Glomerular endothelial cell (primary cell): ENCODE measurements around the gene ANO7. TPM values are rescaled to one million over a fixed set of nuclear protein-coding genes. Genes with fewer than 3 reads are reported as not detected.

Experiments
- DNase-seq: peaks from one replicate; pipeline ENCODE4 v3.0.0-alpha.2; 2011; ENCODE audit warnings: low read depth, low spot score; ENCODE audit errors: extremely low read depth
- total RNA-seq: library from RNA; depleted of rRNA; stranded (reverse); fragments of >200 nt; gene quantifications from 2 replicates; pipeline ENCODE4 v1.2.3, GENCODE V29; 2015

Gene ANO7
- total RNA-seq, 1 donor from 2014 or later: 1.4 TPM

GRCh38 chr2:241207151-241207550 lies 18.7 kb downstream of the ANO7 start:
- DNase-seq: no peak

GRCh38 chr2:241207641-241208040 lies 19.2 kb downstream of the ANO7 start:
- DNase-seq: no peak

- no peak for DNase-seq
These were observed 19.6 kb downstream of the ANO7 start for GRCh38 chr2:241208058-241208457.

GRCh38 chr2:241209271-241209670 lies 20.8 kb downstream of the ANO7 start:
- no peak for DNase-seq

GRCh38 chr2:241211276-241211675 lies 22.8 kb downstream of the ANO7 start:
- no peak for DNase-seq

- no peak for DNase-seq
These were observed 24.6 kb downstream of the ANO7 start for GRCh38 chr2:241213041-241213440.

- DNase-seq: no peak
These were observed 25.1 kb downstream of the ANO7 start for GRCh38 chr2:241213567-241213966.

- no peak for DNase-seq
These were observed 25.7 kb downstream of the ANO7 start for GRCh38 chr2:241214209-241214608.

- no peak for DNase-seq
These were observed 26.3 kb downstream of the ANO7 start for GRCh38 chr2:241214766-241215165.

- DNase-seq: no peak
These were observed 26.9 kb downstream of the ANO7 start for GRCh38 chr2:241215421-241215820.

GRCh38 chr2:241216211-241216761 lies 27.8 kb downstream of the ANO7 start:
- no peak for DNase-seq

- no peak for DNase-seq
These were observed 29.0 kb downstream of the ANO7 start for GRCh38 chr2:241217320-241218031.

GRCh38 chr2:241218131-241219029 lies 29.9 kb downstream of the ANO7 start:
- no peak for DNase-seq

GRCh38 chr2:241219030-241219382 lies 30.5 kb downstream of the ANO7 start:
- no peak for DNase-seq

GRCh38 chr2:241219856-241220356 lies 31.4 kb downstream of the ANO7 start:
- no peak for DNase-seq

- no peak for DNase-seq
These were observed 34.9 kb downstream of the ANO7 start for GRCh38 chr2:241223211-241224017.

GRCh38 chr2:241224018-241224850 lies 35.8 kb downstream of the ANO7 start:
- no peak for DNase-seq

GRCh38 chr2:241224851-241225438 lies 36.5 kb downstream of the ANO7 start:
- no peak for DNase-seq

- no peak for DNase-seq
These were observed 37.1 kb downstream of the ANO7 start for GRCh38 chr2:241225545-241225944.
